ENCODE data around the gene MRE11.
A peak's percentile ranks its signal among the peaks of the same experiment; 100 is the strongest.
"Not testable (repeated sequence)": the region's sequence is repeated elsewhere in the genome, so short reads cannot be mapped to it uniquely, and the experiment has no call there.

The MRE11 gene

GRCh38 chr11:94418123-94418765, 75.4 kb downstream of the MRE11 start:
- DNase-seq: no peak

DNA sequence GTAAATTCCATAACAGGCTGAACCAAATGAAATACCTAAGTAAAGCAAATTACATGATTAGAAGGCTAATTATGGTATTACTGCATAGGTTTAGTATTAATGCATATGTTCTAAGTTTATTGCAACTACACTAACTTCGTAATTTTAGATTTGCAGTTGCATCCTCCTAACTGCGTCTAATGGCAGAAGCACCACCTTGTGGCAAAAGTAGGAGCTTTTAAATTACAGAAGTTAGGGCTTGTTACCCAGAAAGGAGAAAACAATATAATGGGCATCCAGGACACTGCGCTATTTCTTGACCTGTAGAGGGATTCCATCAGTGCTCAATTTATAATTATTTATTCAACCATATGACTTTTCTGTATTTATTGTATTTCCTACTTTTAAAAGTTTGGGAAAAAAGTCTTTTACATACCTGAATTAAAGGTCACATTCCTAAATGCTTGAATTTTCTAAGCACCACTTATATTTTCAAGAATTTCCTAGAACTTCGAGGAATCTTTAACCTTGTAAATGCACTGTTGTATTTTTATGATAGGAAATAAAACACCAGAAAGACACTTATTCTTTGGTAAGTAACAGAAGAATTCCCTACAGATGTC, 76.2 kb downstream of the MRE11 start:
- no peak for DNase-seq

DNA sequence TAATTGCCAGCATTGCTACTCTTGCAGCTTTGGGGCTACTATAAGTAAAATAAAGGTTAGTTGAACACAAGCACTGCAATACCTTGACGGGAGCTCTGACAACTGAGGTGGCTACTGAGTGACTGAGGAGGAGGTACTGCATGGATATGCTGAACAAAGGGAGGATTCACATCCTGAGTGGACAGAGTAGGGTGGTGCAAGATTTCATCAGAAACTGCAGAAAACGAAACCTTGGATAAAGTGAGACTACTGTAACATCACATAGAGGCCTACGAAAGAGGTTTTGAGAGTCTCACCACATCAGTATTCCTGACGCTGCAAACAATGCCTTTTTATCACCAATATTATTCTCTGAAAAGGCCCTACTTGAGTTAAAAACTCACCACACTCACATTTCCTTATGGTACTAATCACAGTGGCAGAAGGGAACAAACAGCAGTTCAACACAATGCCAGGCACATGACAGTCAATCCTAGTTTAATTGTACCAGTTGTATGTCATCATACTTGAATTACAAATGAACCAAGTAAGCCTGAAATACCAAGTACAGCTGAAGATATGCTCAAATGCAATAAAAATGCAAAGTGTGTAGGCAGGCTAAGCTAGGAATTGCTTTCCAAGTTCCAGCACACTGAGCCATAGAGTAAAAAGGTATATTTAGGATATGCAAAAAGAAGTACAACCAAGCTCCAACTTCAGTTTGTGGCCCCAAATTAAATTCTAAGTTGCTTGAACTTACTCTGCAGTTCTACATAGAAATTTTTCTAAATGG, 88.4 kb downstream of the MRE11 start:
- DNase-seq: no peak

DNA sequence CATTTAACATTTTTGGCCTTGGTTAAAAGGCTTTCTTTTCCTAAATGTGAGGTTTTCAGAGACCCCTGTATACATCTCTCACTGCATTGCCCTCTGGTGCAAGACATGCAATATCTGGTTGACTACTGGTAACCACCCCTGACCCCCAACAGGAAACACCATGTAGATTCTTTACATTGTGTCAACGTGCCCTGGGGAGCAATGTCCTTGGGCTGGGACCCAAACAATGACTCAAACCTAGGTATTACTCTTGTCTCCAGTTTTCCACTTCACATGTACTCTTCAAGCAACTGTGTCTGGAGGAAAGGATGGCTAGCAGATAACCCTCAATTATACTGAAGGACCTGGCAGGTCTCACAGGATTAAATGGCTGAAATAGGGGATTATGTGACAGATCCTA, 91.3 kb downstream of the MRE11 start:
- no peak for DNase-seq

- DNase-seq: no peak
These were observed 91.8 kb downstream of the MRE11 start for GRCh38 chr11:94401773-94402265.

DNA sequence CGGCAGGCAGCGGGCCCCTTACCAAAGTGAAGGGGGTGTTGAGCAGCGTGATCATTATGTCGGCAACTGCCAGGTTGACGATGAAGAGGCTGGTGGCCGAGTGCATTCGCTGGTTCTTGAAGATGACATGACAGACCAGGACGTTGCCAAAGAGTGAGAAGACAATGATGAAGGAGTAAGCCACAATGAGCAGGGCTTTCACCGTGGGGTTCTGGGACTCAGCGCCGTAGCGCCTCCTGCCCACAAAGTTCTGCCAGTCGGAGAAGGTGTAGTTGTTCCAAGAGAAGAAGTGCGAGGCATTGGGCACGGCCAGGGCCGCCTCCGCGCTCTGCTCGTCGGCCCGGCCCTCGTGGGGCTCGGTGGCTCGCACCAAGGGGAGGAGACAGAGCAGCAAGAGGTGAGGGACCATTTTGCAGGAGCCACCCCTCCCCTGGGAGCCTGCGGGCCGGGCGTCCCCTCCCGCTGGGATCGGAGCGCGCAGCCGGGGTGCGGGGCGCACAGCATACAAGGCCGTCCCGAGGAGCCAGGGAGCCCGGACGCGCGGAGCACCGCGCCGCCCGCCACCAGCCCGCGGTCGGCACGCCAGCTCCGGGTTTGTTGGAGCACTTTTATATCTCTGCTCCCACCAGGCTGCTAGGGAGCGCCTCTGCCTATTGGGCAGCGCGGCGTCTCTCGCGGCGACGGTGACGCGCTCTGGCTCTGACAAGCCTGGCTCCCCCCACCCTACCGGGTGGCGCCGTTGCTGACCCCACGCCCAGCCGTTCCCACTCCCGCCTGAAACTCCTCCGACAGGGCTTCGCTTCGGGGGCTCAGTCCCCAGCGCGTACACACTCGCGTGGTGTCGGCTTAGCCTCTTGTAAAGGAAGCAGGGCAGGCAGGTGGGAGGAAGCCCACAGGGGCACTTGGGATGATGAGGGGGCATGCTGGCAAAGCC, 92.5 kb downstream of the MRE11 start, which contains the start of gene GPR83:
Gene GPR83, minus strand, starts transcription at position 581 of the 934 bp plus-strand sequence. Its CDS starts 172 bp downstream, at position 409.
- peak; percentile 12 for DNase-seq

DNA sequence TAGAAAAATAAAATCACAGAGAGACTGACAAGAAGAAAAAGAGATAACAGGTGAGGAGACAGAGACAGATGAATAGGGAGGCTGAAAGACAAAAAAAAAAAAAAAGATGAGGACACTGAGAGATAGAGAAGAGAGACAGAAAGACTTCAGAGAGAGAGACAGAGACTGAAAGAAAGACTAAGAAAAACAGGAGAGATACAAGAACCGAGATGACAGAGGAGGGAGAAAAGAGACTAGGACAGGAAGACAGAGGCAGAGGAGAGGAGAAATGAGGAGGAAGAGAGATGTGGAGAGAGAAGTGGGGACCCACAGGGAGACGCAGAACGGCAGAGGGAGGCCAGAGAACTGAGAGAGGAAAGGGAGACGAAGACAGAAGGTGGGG, 93.2 kb downstream of the MRE11 start:
- no peak for DNase-seq

GRCh38 chr11:94400050-94400449, 93.6 kb downstream of the MRE11 start:
- no peak for DNase-seq

- no peak for DNase-seq
These were observed 95.5 kb downstream of the MRE11 start for GRCh38 chr11:94398101-94398500.

GRCh38 chr11:94396282-94396681, 97.4 kb downstream of the MRE11 start:
- DNase-seq: no peak

- DNase-seq: not testable (repeated sequence)
These were observed 101.7 kb downstream of the MRE11 start for GRCh38 chr11:94391937-94392336.

DNA sequence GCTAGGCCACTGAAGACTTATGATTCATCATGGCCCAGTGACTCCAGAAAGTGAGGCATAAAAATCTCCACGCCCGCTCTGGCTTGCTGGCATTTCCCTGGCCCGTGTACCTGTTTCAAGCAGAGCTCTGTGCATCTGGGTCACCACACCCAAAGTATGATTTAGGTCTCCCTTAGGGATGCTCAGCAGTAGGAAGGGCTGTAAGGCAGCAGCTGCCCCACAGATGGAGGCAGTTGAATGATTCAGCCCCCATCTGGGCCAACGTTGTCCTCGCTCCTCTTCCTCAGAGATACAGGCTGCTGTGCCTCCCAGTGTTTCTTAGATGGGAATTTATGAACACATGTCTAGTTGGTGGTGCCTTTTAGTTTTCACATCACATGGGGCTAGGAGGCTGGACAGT, 114.0 kb downstream of the MRE11 start:
- DNase-seq: no peak

DNA sequence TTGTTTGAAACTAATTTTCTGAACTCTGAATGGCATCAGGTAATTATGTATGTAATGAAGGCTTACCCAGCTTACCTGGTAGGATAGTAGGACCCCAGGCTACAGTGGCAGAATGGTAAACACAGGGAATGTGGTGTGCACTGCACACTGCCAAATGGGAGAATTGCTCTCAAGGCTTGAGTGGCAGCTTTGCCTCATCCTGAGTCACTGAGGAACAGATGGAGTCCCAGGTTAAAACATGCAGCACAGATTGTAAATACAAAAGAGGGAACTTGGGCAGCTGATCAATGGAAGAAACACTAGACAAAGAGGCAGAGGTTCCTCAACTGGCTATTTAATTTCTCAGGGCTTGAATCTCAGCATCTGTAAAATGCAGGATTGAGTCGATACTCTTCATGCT, 116.8 kb downstream of the MRE11 start:
- DNase-seq: no peak

DNA sequence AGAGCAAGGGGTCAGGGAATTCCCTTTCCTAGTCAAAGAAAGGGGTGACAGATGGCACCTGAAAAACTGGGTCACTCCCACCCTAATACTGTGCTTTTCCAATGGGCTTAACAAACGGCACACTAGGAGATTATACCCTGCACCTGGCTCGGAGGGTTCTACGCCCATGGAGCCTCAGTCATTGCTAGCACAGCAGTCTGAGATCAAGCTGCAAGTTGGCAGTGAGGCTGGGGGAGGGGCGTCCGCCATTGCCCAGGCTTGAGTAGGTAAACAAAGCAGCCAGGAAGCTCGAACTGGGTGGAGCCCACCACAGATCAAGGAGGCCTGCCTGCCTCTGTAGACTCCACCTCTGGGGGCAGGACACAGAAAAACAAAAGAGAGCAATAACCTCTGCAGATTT, 123.1 kb downstream of the MRE11 start:
- DNase-seq: not testable (repeated sequence)

Measured in NCI-H510A (cell line).